HEK293T (cell line): ENCODE data around the gene SLC8B1.

ENCODE experiments used
- ELF4 ChIP-seq: fragments of 450-650 bp; IDR thresholded peaks from 2 replicates; pipeline ENCODE4 v1.6.1; 2017; ENCODE audit warnings: antibody characterized with exemption
- FOXA1 ChIP-seq: fragments of 450-650 bp; IDR thresholded peaks from 2 replicates; pipeline ENCODE4 v1.6.1; 2016; ENCODE audit warnings: mild to moderate bottlenecking
- FOXK2 ChIP-seq: fragments of 450-650 bp; IDR thresholded peaks from 2 replicates; pipeline ENCODE4 v1.6.1; 2016; ENCODE audit warnings: mild to moderate bottlenecking
- FOXM1 ChIP-seq: fragments of 450-650 bp; IDR thresholded peaks from 2 replicates; pipeline ENCODE4 v1.6.1; 2017; ENCODE audit warnings: mild to moderate bottlenecking, borderline replicate concordance
- NFRKB ChIP-seq: fragments of 450-650 bp; IDR thresholded peaks from 2 replicates; pipeline ENCODE4 v1.6.1; 2016; ENCODE audit warnings: mild to moderate bottlenecking, moderate library complexity
- SUZ12 ChIP-seq: fragments of 450-650 bp; IDR thresholded peaks from 2 replicates; pipeline ENCODE4 v1.6.1; 2016; ENCODE audit warnings: mild to moderate bottlenecking
- TARDBP ChIP-seq: fragments of 450-650 bp; IDR thresholded peaks from 2 replicates; pipeline ENCODE4 v1.6.1; 2016
- ZNF384 ChIP-seq: fragments of 450-650 bp; IDR thresholded peaks from 2 replicates; pipeline ENCODE4 v1.6.1; 2016

DNA sequence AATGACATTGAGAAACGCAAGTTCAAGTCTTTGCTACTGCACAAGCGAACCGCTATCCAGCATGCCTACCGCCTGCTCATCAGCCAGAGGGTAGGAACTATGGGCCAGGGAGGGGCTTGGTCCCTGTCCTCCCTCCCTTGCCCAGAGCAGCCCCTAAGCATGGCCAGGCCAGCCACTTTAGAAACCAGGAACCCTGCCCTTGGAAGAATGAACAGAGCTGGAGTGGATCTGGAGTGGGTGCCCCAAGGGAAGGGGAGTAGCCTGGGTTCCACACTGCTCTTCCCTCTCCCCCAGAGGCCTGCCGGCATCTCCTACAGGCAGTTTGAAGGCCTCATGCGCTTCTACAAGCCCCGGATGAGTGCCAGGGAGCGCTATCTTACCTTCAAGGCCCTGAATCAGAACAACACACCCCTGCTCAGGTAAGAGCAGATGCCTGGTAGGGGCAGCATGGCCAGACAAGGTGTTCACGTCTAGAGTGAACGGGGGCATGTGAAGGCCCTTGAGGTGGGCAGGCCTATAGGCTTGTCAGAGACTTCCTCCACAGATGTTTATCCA lies 57.9 kb downstream of the SLC8B1 start:
- TF ChIP-seq ELF4 (no peak), FOXM1 (no peak), ZNF384 (no peak), TARDBP (no peak), SUZ12 (no peak), NFRKB (no peak), FOXA1 (no peak), FOXK2 (no peak)
